ENCODE measurements around the gene BCKDHB.

BCKDHB gene

DNA sequence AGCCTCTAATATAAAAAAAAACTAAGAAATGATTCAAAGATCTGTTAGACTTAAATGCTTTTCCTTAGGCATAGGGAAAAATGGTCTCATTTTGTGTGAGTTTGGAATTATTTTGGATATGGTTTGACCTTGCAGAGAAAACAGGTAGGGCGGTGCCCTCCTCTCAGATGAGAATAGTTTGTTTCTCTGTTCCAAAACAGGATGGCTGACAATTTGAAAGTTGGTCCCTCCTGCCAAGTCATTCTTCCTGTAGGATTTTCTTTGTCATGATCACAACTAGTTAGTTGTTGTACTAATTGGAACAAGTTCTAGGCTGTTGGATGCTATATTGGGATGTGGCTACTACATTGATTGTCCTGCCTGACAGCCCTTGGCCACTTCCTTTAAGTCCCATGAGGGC is 108.6 kb downstream of the BCKDHB start:
- H3K4me1 ChIP-seq (ENCODE audit: control insufficient read depth in 1 of 2, insufficient read depth in 2 of 2, low read length in 2 of 2), result peaks cover 0 to 4% of the 10 kb centered on the region in 2 donors
- H3K27ac ChIP-seq (ENCODE audit: low read depth, low read length), result no peak overlapping the region
- H3K36me3 ChIP-seq (ENCODE audit: control insufficient read depth in 1 of 2, insufficient read depth in 2 of 2, low read length in 2 of 2), result peaks cover 0 to 7% of the 10 kb centered on the region in 2 donors
- H3K27me3 ChIP-seq (ENCODE audit: control insufficient read depth in 1 of 2, insufficient read depth in 2 of 2, low read length in 2 of 2), result no peaks in the 10 kb centered on the region
- no peak overlapping the region for H3K9ac ChIP-seq (ENCODE audit: low read depth in 1 of 2, low read length in 2 of 2)
- H3K9me3 ChIP-seq (ENCODE audit: control insufficient read depth in 1 of 2, low read length in 2 of 2), result peaks cover 0 to 3% of the 10 kb centered on the region in 2 donors
- no peak overlapping the region for H3K4me3 ChIP-seq (ENCODE audit: low read depth in 1 of 2, low read length in 2 of 2)

DNA sequence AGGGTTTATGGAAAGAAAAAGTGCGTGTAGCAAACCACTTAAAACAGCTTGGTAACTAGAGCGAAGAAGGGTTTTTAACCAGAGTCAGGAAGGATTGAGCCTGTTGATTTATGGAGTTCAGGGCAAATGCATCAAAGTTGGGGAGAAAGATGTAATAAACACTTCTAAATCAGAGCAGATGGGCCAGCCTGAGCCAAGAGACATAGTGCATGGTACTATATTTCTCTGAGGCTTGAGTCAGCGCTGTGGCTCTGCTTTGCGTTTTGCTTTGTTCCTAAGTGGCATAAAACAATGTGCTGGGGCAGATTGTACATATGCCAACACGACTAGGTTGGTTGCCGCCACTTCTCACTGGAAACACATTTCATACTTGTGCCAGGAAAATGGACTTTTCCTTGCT is 111.3 kb downstream of the BCKDHB start:
- H3K4me3 ChIP-seq (ENCODE audit: low read depth in 1 of 2, low read length in 2 of 2), result no peak overlapping the region
- H3K9ac ChIP-seq (ENCODE audit: low read depth in 1 of 2, low read length in 2 of 2), result no peak overlapping the region
- no peak overlapping the region for H3K27ac ChIP-seq (ENCODE audit: low read depth, low read length)
- H3K4me1 ChIP-seq (ENCODE audit: control insufficient read depth in 1 of 2, insufficient read depth in 2 of 2, low read length in 2 of 2), result no peaks in the 10 kb centered on the region
- H3K36me3 ChIP-seq (ENCODE audit: control insufficient read depth in 1 of 2, insufficient read depth in 2 of 2, low read length in 2 of 2), result no peaks in the 10 kb centered on the region
- H3K27me3 ChIP-seq (ENCODE audit: control insufficient read depth in 1 of 2, insufficient read depth in 2 of 2, low read length in 2 of 2), result no peaks in the 10 kb centered on the region
- H3K9me3 ChIP-seq (ENCODE audit: control insufficient read depth in 1 of 2, low read length in 2 of 2), result no peaks in the 10 kb centered on the region

DNA sequence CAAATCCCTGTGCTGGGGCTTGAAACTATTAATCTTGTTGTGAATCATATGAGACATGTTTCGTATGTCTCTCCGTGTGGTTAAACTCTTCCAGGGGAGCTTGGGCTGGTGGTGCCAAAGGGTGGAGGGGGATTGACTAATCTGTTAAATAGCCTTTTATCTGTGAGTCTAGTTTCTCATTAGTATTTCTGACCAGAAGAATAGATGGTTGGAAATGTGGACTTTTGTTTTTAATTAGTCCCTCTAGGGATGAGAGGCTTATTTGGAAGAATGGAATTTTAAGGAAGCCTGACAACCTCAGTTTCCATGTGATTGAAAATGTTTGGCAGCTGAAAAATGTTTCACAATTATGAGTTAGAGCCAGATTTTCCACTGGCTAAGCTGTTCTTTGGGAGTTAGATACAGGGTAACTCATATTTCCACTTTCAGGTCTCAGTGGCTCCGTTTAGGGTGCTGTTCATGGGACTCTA is 117.3 kb downstream of the BCKDHB start:
- no peaks in the 10 kb centered on the region for H3K36me3 ChIP-seq (ENCODE audit: control insufficient read depth in 1 of 2, insufficient read depth in 2 of 2, low read length in 2 of 2)
- H3K9me3 ChIP-seq (ENCODE audit: control insufficient read depth in 1 of 2, low read length in 2 of 2), result no peaks in the 10 kb centered on the region
- H3K27ac ChIP-seq (ENCODE audit: low read depth, low read length), result no peak overlapping the region
- no peak overlapping the region for H3K9ac ChIP-seq (ENCODE audit: low read depth in 1 of 2, low read length in 2 of 2)
- no peak overlapping the region for H3K4me3 ChIP-seq (ENCODE audit: low read depth in 1 of 2, low read length in 2 of 2)
- no peaks in the 10 kb centered on the region for H3K27me3 ChIP-seq (ENCODE audit: control insufficient read depth in 1 of 2, insufficient read depth in 2 of 2, low read length in 2 of 2)
- H3K4me1 ChIP-seq (ENCODE audit: control insufficient read depth in 1 of 2, insufficient read depth in 2 of 2, low read length in 2 of 2), result no peaks in the 10 kb centered on the region

DNA sequence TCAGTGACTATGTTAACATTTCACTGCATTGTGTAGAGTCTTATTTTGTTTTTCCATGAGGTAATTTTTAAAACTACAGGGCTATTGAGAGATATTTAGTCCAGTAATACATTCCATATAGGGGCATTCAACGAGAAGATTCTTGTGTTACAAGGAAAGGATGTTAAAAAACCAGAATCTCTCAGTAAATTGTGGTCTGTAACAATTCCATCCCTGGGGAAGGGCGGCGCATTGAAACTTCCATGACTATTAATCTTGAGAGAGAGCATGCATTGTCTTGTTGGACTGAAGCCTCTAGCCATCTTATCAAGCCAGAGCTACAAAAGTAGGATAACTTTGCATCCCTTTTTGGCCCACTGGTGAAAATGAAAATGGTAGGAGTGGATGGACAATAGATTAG is 119.7 kb downstream of the BCKDHB start:
- Histone ChIP-seq H3K9ac (ENCODE audit: low read depth in 1 of 2, low read length in 2 of 2) (no peak overlapping the region), H3K27me3 (ENCODE audit: control insufficient read depth in 1 of 2, insufficient read depth in 2 of 2, low read length in 2 of 2) (no peaks in the 10 kb centered on the region)

DNA sequence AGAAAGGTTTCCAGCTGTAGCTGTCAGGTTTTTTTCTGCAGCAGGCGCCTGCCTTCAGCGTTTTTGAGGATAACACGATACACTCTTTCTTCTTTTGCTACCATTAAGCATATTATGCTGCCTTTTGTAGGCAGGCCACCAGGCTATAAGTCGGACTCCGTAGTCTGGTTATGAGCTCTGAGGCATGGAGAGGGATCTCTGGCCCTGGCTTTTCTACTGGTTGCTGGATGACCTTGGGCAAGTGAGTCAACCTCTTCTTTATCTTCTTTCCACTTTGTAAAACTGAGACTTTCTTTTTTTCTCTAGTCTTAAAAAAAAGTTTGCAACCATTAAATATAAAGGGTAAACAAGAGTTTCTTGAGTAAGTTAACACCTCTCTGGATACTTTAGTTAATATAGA is 120.2 kb downstream of the BCKDHB start:
- Histone ChIP-seq H3K36me3 (ENCODE audit: control insufficient read depth in 1 of 2, insufficient read depth in 2 of 2, low read length in 2 of 2) (no peaks in the 10 kb centered on the region), H3K27ac (ENCODE audit: low read depth, low read length) (no peak overlapping the region), H3K4me3 (ENCODE audit: low read depth in 1 of 2, low read length in 2 of 2) (no peak overlapping the region), H3K9ac (ENCODE audit: low read depth in 1 of 2, low read length in 2 of 2) (no peak overlapping the region), H3K9me3 (ENCODE audit: control insufficient read depth in 1 of 2, low read length in 2 of 2) (no peaks in the 10 kb centered on the region), H3K4me1 (ENCODE audit: control insufficient read depth in 1 of 2, insufficient read depth in 2 of 2, low read length in 2 of 2) (no peaks in the 10 kb centered on the region), H3K27me3 (ENCODE audit: control insufficient read depth in 1 of 2, insufficient read depth in 2 of 2, low read length in 2 of 2) (no peaks in the 10 kb centered on the region)

More for the DNA sequence above, 119.7 kb downstream of the BCKDHB start:
- Histone ChIP-seq H3K36me3 (ENCODE audit: control insufficient read depth in 1 of 2, insufficient read depth in 2 of 2, low read length in 2 of 2) (no peaks in the 10 kb centered on the region), H3K4me3 (ENCODE audit: low read depth in 1 of 2, low read length in 2 of 2) (no peak overlapping the region), H3K9me3 (ENCODE audit: control insufficient read depth in 1 of 2, low read length in 2 of 2) (no peaks in the 10 kb centered on the region), H3K4me1 (ENCODE audit: control insufficient read depth in 1 of 2, insufficient read depth in 2 of 2, low read length in 2 of 2) (no peaks in the 10 kb centered on the region), H3K27ac (ENCODE audit: low read depth, low read length) (no peak overlapping the region)

DNA sequence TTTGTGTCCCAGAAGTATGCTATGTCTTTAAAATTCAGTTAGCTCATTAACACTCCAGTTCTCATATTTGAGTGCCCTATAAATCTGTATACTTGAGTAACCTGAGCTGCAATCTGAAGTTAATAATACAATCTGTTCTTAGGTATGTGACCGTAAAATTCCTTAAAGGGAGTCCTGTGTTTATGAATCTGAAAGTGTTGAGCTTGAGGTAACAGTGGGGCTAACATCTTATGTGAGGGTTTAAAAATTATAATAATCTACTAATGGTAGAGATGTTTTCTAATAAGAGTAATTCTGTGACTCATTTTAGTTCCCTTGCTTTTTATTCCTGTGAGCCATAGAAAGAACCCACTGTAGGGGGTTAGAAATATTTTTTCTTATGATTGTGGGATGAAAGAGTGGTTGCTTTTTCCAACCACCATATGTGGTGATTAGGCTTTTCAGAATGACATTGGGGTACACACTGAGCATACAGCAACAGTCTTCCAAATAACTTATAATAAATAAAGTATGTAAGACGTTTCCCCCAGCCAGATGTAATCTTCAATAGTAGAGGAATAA is 121.2 kb downstream of the BCKDHB start:
- Histone ChIP-seq H3K4me1 (ENCODE audit: control insufficient read depth in 1 of 2, insufficient read depth in 2 of 2, low read length in 2 of 2) (no peaks in the 10 kb centered on the region), H3K9ac (ENCODE audit: low read depth in 1 of 2, low read length in 2 of 2) (no peak overlapping the region), H3K27me3 (ENCODE audit: control insufficient read depth in 1 of 2, insufficient read depth in 2 of 2, low read length in 2 of 2) (no peaks in the 10 kb centered on the region), H3K4me3 (ENCODE audit: low read depth in 1 of 2, low read length in 2 of 2) (no peak overlapping the region), H3K9me3 (ENCODE audit: control insufficient read depth in 1 of 2, low read length in 2 of 2) (no peaks in the 10 kb centered on the region), H3K27ac (ENCODE audit: low read depth, low read length) (no peak overlapping the region), H3K36me3 (ENCODE audit: control insufficient read depth in 1 of 2, insufficient read depth in 2 of 2, low read length in 2 of 2) (no peaks in the 10 kb centered on the region)

DNA sequence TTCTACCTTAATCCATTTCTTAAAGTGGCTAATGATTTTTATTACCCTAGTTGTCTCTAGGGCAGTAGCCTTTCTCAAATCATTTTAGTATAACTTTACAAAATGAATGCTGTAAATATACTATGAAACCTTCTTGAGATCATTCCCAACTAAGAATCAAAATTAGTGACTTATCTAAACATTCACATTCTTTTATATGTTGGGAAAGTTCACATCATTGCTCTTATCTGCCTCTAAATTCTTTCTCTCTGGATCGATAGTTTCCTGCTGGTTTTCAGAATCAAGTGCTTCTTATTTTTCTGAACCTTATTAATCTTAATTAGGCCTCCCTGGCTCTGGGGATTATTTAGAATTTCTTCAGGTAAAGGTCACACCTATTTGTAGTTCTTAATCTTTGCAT is 126.8 kb downstream of the BCKDHB start:
- Histone ChIP-seq H3K4me3 (ENCODE audit: low read depth in 1 of 2, low read length in 2 of 2) (no peak overlapping the region), H3K4me1 (ENCODE audit: control insufficient read depth in 1 of 2, insufficient read depth in 2 of 2, low read length in 2 of 2) (no peaks in the 10 kb centered on the region), H3K9ac (ENCODE audit: low read depth in 1 of 2, low read length in 2 of 2) (no peak overlapping the region), H3K36me3 (ENCODE audit: control insufficient read depth in 1 of 2, insufficient read depth in 2 of 2, low read length in 2 of 2) (no peaks in the 10 kb centered on the region), H3K27me3 (ENCODE audit: control insufficient read depth in 1 of 2, insufficient read depth in 2 of 2, low read length in 2 of 2) (no peaks in the 10 kb centered on the region), H3K27ac (ENCODE audit: low read depth, low read length) (no peak overlapping the region), H3K9me3 (ENCODE audit: control insufficient read depth in 1 of 2, low read length in 2 of 2) (no peaks in the 10 kb centered on the region)

DNA sequence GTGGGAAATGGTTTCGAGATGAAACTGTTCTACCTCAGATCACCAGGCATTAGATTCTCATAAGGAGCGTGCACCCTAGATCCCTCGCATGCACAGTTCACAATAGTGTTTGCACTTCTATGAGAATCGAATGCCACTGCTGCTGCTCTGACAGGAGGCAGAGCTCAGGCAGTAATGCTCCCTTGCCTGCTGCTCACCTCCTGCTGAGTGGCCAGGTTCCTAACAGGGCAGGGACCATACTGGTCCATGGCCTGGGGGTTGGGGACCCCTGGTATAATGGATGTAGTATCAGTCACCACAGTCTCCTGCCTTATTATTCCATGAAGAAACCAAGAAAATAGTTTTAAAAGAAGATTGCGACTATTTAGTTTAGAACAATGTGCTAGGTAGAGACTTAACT is 127.5 kb downstream of the BCKDHB start:
- Histone ChIP-seq H3K4me3 (ENCODE audit: low read depth in 1 of 2, low read length in 2 of 2) (no peak overlapping the region), H3K4me1 (ENCODE audit: control insufficient read depth in 1 of 2, insufficient read depth in 2 of 2, low read length in 2 of 2) (no peaks in the 10 kb centered on the region), H3K27me3 (ENCODE audit: control insufficient read depth in 1 of 2, insufficient read depth in 2 of 2, low read length in 2 of 2) (no peaks in the 10 kb centered on the region), H3K36me3 (ENCODE audit: control insufficient read depth in 1 of 2, insufficient read depth in 2 of 2, low read length in 2 of 2) (no peaks in the 10 kb centered on the region), H3K27ac (ENCODE audit: low read depth, low read length) (no peak overlapping the region), H3K9me3 (ENCODE audit: control insufficient read depth in 1 of 2, low read length in 2 of 2) (no peaks in the 10 kb centered on the region), H3K9ac (ENCODE audit: low read depth in 1 of 2, low read length in 2 of 2) (no peak overlapping the region)

DNA sequence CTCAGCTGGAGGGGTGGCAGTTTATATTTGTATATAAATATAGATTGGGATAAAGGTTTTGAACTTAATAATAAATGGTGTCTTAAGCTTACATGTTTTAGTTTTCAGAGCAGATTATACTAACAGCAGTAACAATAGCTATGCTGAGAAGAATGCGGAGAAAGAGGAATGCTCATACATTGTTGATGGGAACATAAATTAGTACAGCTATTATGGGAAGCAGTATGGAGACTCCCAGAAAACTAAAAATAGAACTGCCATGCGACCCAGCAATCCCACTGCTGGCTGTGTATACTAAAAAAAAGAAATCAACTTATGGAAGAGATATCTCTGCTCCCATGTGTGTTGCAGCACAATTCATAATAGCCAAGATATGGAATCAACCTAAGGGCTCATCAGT is 127.9 kb downstream of the BCKDHB start:
- Histone ChIP-seq H3K4me1 (ENCODE audit: control insufficient read depth in 1 of 2, insufficient read depth in 2 of 2, low read length in 2 of 2) (no peaks in the 10 kb centered on the region), H3K27me3 (ENCODE audit: control insufficient read depth in 1 of 2, insufficient read depth in 2 of 2, low read length in 2 of 2) (no peaks in the 10 kb centered on the region), H3K9me3 (ENCODE audit: control insufficient read depth in 1 of 2, low read length in 2 of 2) (no peaks in the 10 kb centered on the region), H3K36me3 (ENCODE audit: control insufficient read depth in 1 of 2, insufficient read depth in 2 of 2, low read length in 2 of 2) (no peaks in the 10 kb centered on the region), H3K27ac (ENCODE audit: low read depth, low read length) (no peak overlapping the region), H3K9ac (ENCODE audit: low read depth in 1 of 2, low read length in 2 of 2) (no peak overlapping the region), H3K4me3 (ENCODE audit: low read depth in 1 of 2, low read length in 2 of 2) (no peak overlapping the region)

DNA sequence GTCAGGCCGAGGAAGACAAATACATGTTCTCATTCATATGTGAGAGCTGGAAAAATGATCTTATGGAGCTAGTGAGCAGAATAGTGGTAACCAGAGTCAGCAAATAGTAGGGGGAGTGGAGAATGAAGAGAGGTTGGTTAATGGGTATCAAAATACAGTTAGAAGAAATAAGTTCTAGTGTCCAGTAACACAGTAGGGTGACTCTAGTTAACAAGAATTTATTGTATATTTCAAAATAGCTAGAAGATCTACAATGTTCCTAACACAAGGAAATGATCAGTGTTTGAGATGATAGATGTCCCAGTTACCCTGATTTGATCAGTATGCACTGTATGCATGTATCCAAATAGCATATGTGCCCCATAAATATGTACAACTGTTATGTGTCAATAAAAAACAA is 128.4 kb downstream of the BCKDHB start:
- Histone ChIP-seq H3K27me3 (ENCODE audit: control insufficient read depth in 1 of 2, insufficient read depth in 2 of 2, low read length in 2 of 2) (no peaks in the 10 kb centered on the region), H3K27ac (ENCODE audit: low read depth, low read length) (no peak overlapping the region)

DNA sequence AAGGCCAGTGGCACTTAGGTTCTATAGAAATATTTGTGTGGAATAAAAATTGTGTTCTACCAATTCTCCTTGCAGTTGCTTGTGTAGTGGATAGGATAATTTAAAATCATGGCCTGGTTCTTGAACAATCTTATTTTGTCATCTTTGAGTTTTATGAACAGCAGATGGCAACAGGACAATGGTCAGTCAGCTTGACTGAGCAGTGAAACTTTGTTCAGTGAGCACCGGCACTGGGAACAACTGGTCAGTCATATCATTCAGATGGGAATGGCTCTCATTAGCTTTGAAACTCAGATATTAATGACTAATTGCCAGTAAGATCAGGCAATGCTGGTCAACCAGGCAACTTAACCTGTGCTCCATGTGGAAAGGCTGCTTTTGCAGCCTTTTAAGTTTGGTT is 129.2 kb downstream of the BCKDHB start:
- Histone ChIP-seq H3K9me3 (ENCODE audit: control insufficient read depth in 1 of 2, low read length in 2 of 2) (no peaks in the 10 kb centered on the region), H3K27ac (ENCODE audit: low read depth, low read length) (no peak overlapping the region), H3K4me3 (ENCODE audit: low read depth in 1 of 2, low read length in 2 of 2) (no peak overlapping the region), H3K4me1 (ENCODE audit: control insufficient read depth in 1 of 2, insufficient read depth in 2 of 2, low read length in 2 of 2) (no peaks in the 10 kb centered on the region), H3K36me3 (ENCODE audit: control insufficient read depth in 1 of 2, insufficient read depth in 2 of 2, low read length in 2 of 2) (no peaks in the 10 kb centered on the region), H3K9ac (ENCODE audit: low read depth in 1 of 2, low read length in 2 of 2) (no peak overlapping the region), H3K27me3 (ENCODE audit: control insufficient read depth in 1 of 2, insufficient read depth in 2 of 2, low read length in 2 of 2) (no peaks in the 10 kb centered on the region)

More for the DNA sequence above, 128.4 kb downstream of the BCKDHB start:
- Histone ChIP-seq H3K9ac (ENCODE audit: low read depth in 1 of 2, low read length in 2 of 2) (no peak overlapping the region), H3K36me3 (ENCODE audit: control insufficient read depth in 1 of 2, insufficient read depth in 2 of 2, low read length in 2 of 2) (no peaks in the 10 kb centered on the region), H3K9me3 (ENCODE audit: control insufficient read depth in 1 of 2, low read length in 2 of 2) (no peaks in the 10 kb centered on the region), H3K4me1 (ENCODE audit: control insufficient read depth in 1 of 2, insufficient read depth in 2 of 2, low read length in 2 of 2) (no peaks in the 10 kb centered on the region), H3K4me3 (ENCODE audit: low read depth in 1 of 2, low read length in 2 of 2) (no peak overlapping the region)
